ENCODE results near the gene AFP.

AFP gene

GRCh38 chr4:73420615-73421014, 15.4 kb upstream of the AFP start:
- TF ChIP-seq CTCF (IDR thresholded peaks at IDR 0.05; ENCODE audit: low read depth, low read length): no peak
- no peak for DNase-seq (ENCODE audit: extremely low read depth, low read depth)

GRCh38 chr4:73421708-73422457, 14.1 kb upstream of the AFP start:
- no peak for DNase-seq (ENCODE audit: extremely low read depth, low read depth)
- no peak for TF ChIP-seq CTCF (IDR thresholded peaks at IDR 0.05; ENCODE audit: low read depth, low read length)

- no peak for TF ChIP-seq CTCF (IDR thresholded peaks at IDR 0.05; ENCODE audit: low read depth, low read length)
These were observed 13.6 kb upstream of the AFP start for GRCh38 chr4:73422458-73422752.

GRCh38 chr4:73423184-73423583, 12.8 kb upstream of the AFP start:
- DNase-seq (ENCODE audit: extremely low read depth, low read depth): no peak
- no peak for TF ChIP-seq CTCF (IDR thresholded peaks at IDR 0.05; ENCODE audit: low read depth, low read length)

More at GRCh38 chr4:73422458-73422752, 13.6 kb upstream of the AFP start:
- no peak for DNase-seq (ENCODE audit: extremely low read depth, low read depth)

- TF ChIP-seq CTCF (IDR thresholded peaks at IDR 0.05; ENCODE audit: low read depth, low read length): no peak
These were observed 9.4 kb upstream of the AFP start for GRCh38 chr4:73426666-73427065.

GRCh38 chr4:73429118-73429517, 6.9 kb upstream of the AFP start:
- DNase-seq (ENCODE audit: extremely low read depth, low read depth): no peak
- no peak for TF ChIP-seq CTCF (IDR thresholded peaks at IDR 0.05; ENCODE audit: low read depth, low read length)

More at GRCh38 chr4:73426666-73427065, 9.4 kb upstream of the AFP start:
- no peak for DNase-seq (ENCODE audit: extremely low read depth, low read depth)

GRCh38 chr4:73429826-73430587, 6.0 kb upstream of the AFP start:
- TF ChIP-seq CTCF (IDR thresholded peaks at IDR 0.05; ENCODE audit: low read depth, low read length): no peak
- DNase-seq (ENCODE audit: extremely low read depth, low read depth): no peak
